Measurements from ENCODE around the gene AMPD2. TPM values are rescaled to one million over a fixed set of nuclear protein-coding genes. Genes with fewer than 3 reads are reported as not detected.
A peak's percentile ranks its signal among the peaks of the same experiment; 100 is the strongest.

Gene AMPD2
- total and polyA plus RNA-seq, 4 donors = 54.3 to 113 (median 78.4) TPM

DNA sequence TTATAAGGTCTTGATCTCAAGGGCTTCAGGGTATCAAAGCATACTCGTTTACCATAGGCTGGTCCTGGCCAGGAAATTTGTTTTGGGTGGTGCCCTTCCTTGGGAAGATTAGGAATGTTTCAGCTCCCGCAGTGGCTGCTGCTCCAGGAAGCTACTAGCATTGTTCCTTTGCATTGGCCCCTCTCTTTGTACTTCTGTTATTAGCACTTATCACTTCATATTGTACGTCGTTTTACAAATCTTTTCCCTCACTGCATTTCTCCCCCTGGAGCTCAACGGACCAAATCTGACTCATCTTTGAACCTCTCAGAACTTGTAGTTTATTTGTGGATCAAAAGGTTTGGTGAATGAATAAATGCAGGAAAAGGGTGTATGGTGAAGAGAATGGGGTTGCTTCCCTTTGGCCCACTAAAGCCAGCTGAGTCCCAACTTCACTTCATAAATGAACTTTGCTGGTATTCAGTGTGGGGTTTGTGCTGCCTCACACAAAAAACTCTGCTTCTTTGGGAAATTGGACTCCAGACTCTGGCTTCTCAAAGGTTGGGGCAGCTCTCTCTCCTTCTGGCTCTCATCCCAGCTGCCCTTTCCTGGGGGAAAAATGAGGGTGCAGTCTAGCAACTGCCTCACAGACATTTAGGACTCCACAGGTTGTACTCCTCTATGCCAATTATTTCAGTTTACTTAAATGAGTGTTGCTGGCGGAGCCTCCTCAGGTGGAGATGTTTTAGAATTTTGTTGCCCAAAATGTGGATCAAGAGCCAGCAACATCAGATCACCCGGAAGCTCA is 6.1 kb upstream of the AMPD2 start:
- no peaks in the 10 kb centered on the region for H3K36me3 ChIP-seq (ENCODE audit: control insufficient read depth, insufficient read depth, low read length)
- 73% methylated on average over 2 of the region's 7 CpGs for whole genome bisulfite sequencing (ENCODE audit: insufficient coverage)
- no peak overlapping the region for H3K4me3 ChIP-seq (ENCODE audit: low read depth, low read length)
- DNase-seq (ENCODE audit: low read depth in 4 of 6, low spot score in 6 of 6) = no peak
- no peaks in the 10 kb centered on the region for H3K4me1 ChIP-seq (ENCODE audit: control insufficient read depth, insufficient read depth, low read length)
- no peak overlapping the region for H3K27ac ChIP-seq (ENCODE audit: low read depth, low read length)
- no peaks in the 10 kb centered on the region for H3K27me3 ChIP-seq (ENCODE audit: control insufficient read depth, insufficient read depth, low read length)
- H3K9me3 ChIP-seq (ENCODE audit: control insufficient read depth, insufficient read depth, low read length) = no peaks in the 10 kb centered on the region

DNA sequence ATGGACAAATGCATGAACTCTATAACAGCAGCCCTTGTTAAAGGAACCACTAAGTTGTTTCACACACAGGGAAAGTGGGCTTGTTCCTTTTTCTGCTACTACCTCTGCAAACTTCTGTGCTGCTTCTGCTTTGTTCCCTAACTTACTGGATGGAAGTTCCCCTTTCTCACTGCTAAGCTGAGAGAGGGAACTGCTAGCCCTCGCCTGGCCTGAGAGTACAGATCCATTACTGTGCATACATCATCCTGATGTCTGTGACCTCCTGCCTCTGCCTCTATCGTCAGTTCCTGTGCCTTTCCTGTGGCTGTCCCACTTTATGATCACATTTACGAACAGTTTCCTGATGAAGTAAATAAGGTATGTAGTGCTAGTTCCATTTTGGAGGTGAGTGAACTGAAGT is 3.8 kb upstream of the AMPD2 start:
- no peaks in the 10 kb centered on the region for H3K36me3 ChIP-seq (ENCODE audit: control insufficient read depth, insufficient read depth, low read length)
- DNase-seq (ENCODE audit: low read depth in 4 of 6, low spot score in 6 of 6) = no peak
- H3K9me3 ChIP-seq (ENCODE audit: control insufficient read depth, insufficient read depth, low read length) = no peaks in the 10 kb centered on the region
- H3K4me3 ChIP-seq (ENCODE audit: low read depth, low read length) = no peak overlapping the region
- no peaks in the 10 kb centered on the region for H3K27me3 ChIP-seq (ENCODE audit: control insufficient read depth, insufficient read depth, low read length)
- 63% methylated on average over 1 of the region's 3 CpGs for WGBS (ENCODE audit: insufficient coverage)
- H3K27ac ChIP-seq (ENCODE audit: low read depth, low read length) = no peak overlapping the region
- H3K4me1 ChIP-seq (ENCODE audit: control insufficient read depth, insufficient read depth, low read length) = peaks cover 16% of the 10 kb centered on the region

DNA sequence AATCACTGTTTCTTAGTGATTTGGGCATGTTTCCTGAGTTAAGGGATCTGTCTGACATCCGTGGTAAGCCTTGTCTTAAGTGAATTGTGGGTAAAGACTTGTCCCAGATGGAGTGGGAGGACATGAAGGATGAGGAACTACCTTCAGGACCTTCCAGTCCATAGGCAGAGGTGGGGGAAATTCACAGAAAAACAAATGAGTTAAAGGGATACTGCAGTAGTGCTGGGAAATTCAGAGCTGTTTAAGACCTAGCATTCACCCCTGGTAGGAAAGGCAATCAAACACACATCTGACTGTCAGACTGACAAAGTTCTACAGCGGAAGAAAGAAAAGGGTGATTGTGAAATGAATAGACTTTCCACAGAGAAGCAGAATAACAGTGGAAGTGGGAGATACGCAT is 3.2 kb upstream of the AMPD2 start:
- WGBS (ENCODE audit: insufficient coverage) = 65% methylated on average over 2 of the region's 3 CpGs
- Histone ChIP-seq H3K4me3 (ENCODE audit: low read depth, low read length) (no peak overlapping the region), H3K4me1 (ENCODE audit: control insufficient read depth, insufficient read depth, low read length) (peaks cover 21% of the 10 kb centered on the region), H3K27me3 (ENCODE audit: control insufficient read depth, insufficient read depth, low read length) (no peaks in the 10 kb centered on the region), H3K36me3 (ENCODE audit: control insufficient read depth, insufficient read depth, low read length) (no peaks in the 10 kb centered on the region), H3K9me3 (ENCODE audit: control insufficient read depth, insufficient read depth, low read length) (no peaks in the 10 kb centered on the region), H3K27ac (ENCODE audit: low read depth, low read length) (no peak overlapping the region)
- no peak for DNase-seq (ENCODE audit: low read depth in 4 of 6, low spot score in 6 of 6)

DNA sequence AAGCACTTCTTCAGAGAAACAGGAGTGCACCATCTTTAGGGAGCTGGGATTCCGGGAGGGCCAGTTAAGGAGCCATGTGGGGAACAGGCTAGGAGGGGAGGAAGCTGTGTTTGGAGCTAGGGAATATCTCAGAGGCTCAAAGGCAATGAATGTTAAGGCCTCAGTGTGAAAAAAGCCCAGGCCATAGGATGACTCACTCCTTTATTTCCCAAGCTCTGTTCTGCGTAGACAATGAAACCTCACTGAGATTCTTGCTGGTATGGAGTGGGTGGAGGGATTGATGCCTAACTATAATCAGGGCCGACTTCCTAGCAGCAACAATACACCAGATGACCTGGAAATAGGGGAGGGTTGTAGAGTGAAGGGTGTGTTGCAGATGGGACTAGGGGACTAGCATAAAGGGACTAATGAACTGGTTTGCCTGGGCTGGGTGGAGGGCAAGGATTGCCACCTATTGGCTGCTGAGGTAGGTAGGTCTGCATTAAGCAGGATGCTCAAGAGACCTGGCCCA is 2.3 kb upstream of the AMPD2 start:
- no peak overlapping the region for H3K27ac ChIP-seq (ENCODE audit: low read depth, low read length)
- DNase-seq (ENCODE audit: low read depth in 4 of 6, low spot score in 6 of 6) = no peak

DNA sequence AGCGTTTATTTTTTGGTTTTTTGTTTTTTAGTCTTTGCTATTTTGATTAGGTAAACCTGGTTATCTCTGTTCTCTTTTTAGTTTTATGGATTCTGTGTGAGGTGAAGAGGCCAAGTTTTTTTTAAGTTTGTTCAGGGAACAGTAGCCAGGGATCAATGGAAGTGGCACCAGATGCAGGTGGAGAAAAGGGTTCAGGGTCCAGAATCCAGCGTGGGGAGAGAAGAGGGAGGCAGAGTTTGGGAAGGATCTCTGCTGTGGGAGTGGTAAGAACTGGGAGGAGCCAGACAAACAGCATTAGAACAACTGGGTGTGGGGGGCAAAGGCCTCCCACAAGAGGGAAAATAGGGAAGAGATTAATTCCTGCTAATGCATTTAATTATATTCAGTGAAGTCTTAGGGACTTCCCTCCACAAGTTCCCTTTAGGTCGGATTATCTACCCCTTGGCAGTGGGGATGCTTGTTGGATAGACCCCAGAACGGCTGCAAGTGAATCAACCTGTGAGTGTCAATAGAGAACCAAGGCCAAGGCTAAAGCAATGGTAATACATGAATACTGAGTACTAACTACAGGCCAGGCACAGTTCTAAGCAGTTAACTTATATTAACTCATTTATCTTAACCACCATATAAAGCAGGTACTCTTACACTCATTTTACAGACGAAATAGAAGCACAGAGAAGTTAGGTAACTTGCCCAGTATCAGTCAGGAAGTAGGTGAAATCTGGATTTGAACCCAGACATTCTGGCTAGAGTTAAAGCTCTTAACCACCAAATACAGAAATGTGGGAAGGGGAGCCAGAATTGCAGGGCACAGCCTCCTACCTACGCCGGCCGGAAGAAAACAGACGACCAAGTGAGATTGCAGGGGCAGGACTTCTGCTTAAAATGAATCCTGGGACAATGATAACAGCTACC is 719 bp upstream of the AMPD2 start:
- Histone ChIP-seq H3K9me3 (ENCODE audit: control insufficient read depth, insufficient read depth, low read length) (no peaks in the 10 kb centered on the region), H3K27ac (ENCODE audit: low read depth, low read length) (peak overlapping the region; percentile 37), H3K27me3 (ENCODE audit: control insufficient read depth, insufficient read depth, low read length) (no peaks in the 10 kb centered on the region), H3K4me1 (ENCODE audit: control insufficient read depth, insufficient read depth, low read length) (peaks cover 46% of the 10 kb centered on the region), H3K4me3 (ENCODE audit: low read depth, low read length) (peak overlapping the region; percentile 83), H3K36me3 (ENCODE audit: control insufficient read depth, insufficient read depth, low read length) (peaks cover 7% of the 10 kb centered on the region)
- 27% methylated on average over 5 of the region's 9 CpGs for WGBS (ENCODE audit: insufficient coverage)
- DNase-seq (ENCODE audit: low read depth in 4 of 6, low spot score in 6 of 6) = no peak

More for the DNA sequence above, 2.3 kb upstream of the AMPD2 start:
- no peaks in the 10 kb centered on the region for H3K9me3 ChIP-seq (ENCODE audit: control insufficient read depth, insufficient read depth, low read length)
- H3K4me1 ChIP-seq (ENCODE audit: control insufficient read depth, insufficient read depth, low read length) = peaks cover 31% of the 10 kb centered on the region
- no peaks in the 10 kb centered on the region for H3K36me3 ChIP-seq (ENCODE audit: control insufficient read depth, insufficient read depth, low read length)
- H3K4me3 ChIP-seq (ENCODE audit: low read depth, low read length) = no peak overlapping the region
- no peaks in the 10 kb centered on the region for H3K27me3 ChIP-seq (ENCODE audit: control insufficient read depth, insufficient read depth, low read length)
- 43% methylated on average over 1 of the region's 3 CpGs for WGBS (ENCODE audit: insufficient coverage)

DNA sequence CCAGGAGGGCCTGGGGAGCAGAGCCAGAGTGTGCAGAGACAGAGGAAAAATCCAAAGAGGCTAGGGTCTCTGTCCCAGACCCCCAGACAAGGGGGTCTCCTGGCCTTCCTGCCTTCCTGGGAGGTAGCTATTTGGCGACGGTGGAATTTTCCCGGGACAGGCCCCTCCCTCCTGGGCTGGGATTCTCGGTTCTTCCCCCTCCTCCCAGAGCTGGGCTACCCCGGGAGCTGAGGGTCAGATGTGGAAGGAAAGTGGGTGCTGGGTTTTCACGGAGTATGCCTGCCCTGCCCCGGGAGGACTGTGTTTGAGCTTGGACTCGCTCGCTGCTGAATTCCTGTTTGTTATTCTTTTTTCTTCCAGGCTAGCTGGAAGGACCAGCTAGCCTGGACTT is 759 bp downstream of the AMPD2 start:
- peak overlapping the region; percentile 94 for H3K27ac ChIP-seq (ENCODE audit: low read depth, low read length)
- H3K4me3 ChIP-seq (ENCODE audit: low read depth, low read length) = peak overlapping the region; percentile 83
- H3K27me3 ChIP-seq (ENCODE audit: control insufficient read depth, insufficient read depth, low read length) = no peaks in the 10 kb centered on the region
- H3K4me1 ChIP-seq (ENCODE audit: control insufficient read depth, insufficient read depth, low read length) = peaks cover 61% of the 10 kb centered on the region
- no peak for DNase-seq (ENCODE audit: low read depth in 4 of 6, low spot score in 6 of 6)
- H3K9me3 ChIP-seq (ENCODE audit: control insufficient read depth, insufficient read depth, low read length) = no peaks in the 10 kb centered on the region
- H3K36me3 ChIP-seq (ENCODE audit: control insufficient read depth, insufficient read depth, low read length) = peaks cover 18% of the 10 kb centered on the region
- 0% methylated on average over 3 of the region's 9 CpGs for WGBS (ENCODE audit: insufficient coverage)

DNA sequence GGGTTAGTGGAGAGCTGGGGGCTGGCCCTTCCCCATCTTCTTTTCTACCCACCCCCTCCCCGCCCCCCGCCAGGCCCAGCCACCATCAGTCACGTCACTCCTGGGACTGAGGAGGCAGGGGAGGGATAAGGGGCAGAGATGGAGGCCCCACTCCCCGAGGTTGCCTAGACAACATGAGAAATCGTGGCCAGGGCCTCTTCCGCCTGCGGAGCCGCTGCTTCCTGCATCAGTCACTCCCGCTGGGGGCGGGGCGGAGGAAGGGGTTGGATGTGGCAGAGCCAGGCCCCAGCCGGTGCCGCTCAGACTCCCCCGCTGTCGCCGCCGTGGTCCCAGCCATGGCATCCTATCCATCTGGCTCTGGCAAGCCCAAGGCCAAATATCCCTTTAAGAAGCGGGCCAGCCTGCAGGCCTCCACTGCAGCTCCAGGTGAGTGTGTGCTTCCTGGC is 1.2 kb downstream of the AMPD2 start:
- no peaks in the 10 kb centered on the region for H3K27me3 ChIP-seq (ENCODE audit: control insufficient read depth, insufficient read depth, low read length)
- H3K9me3 ChIP-seq (ENCODE audit: control insufficient read depth, insufficient read depth, low read length) = no peaks in the 10 kb centered on the region
- H3K27ac ChIP-seq (ENCODE audit: low read depth, low read length) = peak overlapping the region; percentile 94
- H3K4me1 ChIP-seq (ENCODE audit: control insufficient read depth, insufficient read depth, low read length) = peaks cover 64% of the 10 kb centered on the region
- peak overlapping the region; percentile 83 for H3K4me3 ChIP-seq (ENCODE audit: low read depth, low read length)
- under 1% methylated on average over 16 of the region's 18 CpGs for WGBS (ENCODE audit: insufficient coverage)
- H3K36me3 ChIP-seq (ENCODE audit: control insufficient read depth, insufficient read depth, low read length) = peaks cover 23% of the 10 kb centered on the region
- DNase-seq (ENCODE audit: low read depth in 4 of 6, low spot score in 6 of 6) = peak in 5 of 6 donors; percentile 74 to 97 (median 86)

DNA sequence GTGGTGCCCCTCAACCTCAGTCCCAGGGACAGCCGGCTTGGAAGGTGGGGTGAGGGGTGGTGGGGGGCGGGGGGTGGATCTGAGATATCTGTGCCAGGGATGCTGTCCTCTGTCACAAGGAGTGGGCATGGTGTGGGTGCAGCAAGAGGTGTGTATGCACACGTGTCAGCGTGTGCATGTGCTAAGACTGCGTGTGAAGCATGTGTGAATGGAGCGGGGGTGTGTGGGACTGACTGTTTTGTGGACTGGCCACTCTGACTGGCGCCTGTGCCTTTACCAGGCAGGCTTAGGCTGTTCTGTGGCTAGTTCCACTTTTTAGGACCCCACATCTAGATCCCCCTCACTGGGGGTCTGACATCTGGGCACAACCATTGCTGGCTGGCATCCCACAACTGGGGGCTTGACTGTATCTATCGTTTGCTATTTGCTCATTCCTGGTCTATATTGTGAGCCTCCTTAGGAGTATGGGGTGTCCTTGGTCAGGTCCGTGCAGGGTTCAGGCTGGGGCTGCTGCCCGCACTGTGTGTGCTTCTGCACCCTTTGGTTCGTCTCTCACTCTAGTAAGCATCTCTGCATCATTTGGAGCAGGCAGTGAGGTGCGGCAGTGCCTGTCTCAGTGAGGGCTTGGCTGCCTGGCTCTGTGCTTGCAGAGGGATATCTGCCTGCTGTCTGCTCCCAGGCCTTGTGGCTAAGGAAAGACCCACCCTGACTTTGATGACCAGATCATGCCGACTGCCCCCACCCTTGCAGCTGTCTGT is 1.9 kb downstream of the AMPD2 start:
- Histone ChIP-seq H3K27ac (ENCODE audit: low read depth, low read length) (peak overlapping the region; percentile 94), H3K27me3 (ENCODE audit: control insufficient read depth, insufficient read depth, low read length) (no peaks in the 10 kb centered on the region), H3K4me1 (ENCODE audit: control insufficient read depth, insufficient read depth, low read length) (peaks cover 64% of the 10 kb centered on the region), H3K4me3 (ENCODE audit: low read depth, low read length) (peak overlapping the region; percentile 83), H3K36me3 (ENCODE audit: control insufficient read depth, insufficient read depth, low read length) (peaks cover 30% of the 10 kb centered on the region), H3K9me3 (ENCODE audit: control insufficient read depth, insufficient read depth, low read length) (no peaks in the 10 kb centered on the region)
- WGBS (ENCODE audit: insufficient coverage) = 33% methylated on average over 8 of the region's 13 CpGs
- no peak for DNase-seq (ENCODE audit: low read depth in 4 of 6, low spot score in 6 of 6)

Data from spinal cord (tissue), 10 donors.